ENCODE results near the gene ACTA1. TPM values are rescaled to one million over a fixed set of nuclear protein-coding genes. Genes with fewer than 3 reads are reported as not detected.

The ACTA1 gene
- total RNA-seq, 1 experiment from 2014 or later: not detected

- peaks cover 3% of the 10 kb centered on the region; the same call in 1 of the 2 replicates for H3K27me3 ChIP-seq (ENCODE audit: control insufficient read depth, insufficient read depth, low read length)
- CTCF ChIA-PET: no interaction called here
- POLR2A ChIA-PET: no interaction called here
- no peaks in the 10 kb centered on the region for H3K36me3 ChIP-seq (ENCODE audit: control insufficient read depth, insufficient read depth, low read length)
- intact Hi-C loops (cut with micrococcal nuclease; ENCODE audit: unreplicated experiment) (no loop called here), in situ Hi-C loops (cut with HindIII; ENCODE audit: low pct_unique_long_range_greater_than_20kb, low sequenced_read_pairs) (no loop called here)
- H3K9me3 ChIP-seq (ENCODE audit: control insufficient read depth, insufficient read depth, low read depth, low read length): no peaks in the 10 kb centered on the region
- ATAC-seq: no peak
- H3K27ac ChIP-seq (ENCODE audit: low read length): no peak overlapping the region
- BruUV-seq (replicated peaks): no TSS peak
- no peak for TF ChIP-seq CTCF (IDR thresholded peaks at IDR 0.05)
- no peak for TF ChIP-seq SIN3A (IDR thresholded peaks at IDR 0.05; ENCODE audit: borderline replicate concordance, insufficient read depth, low read depth, low read length)
- TF ChIP-seq REST (IDR thresholded peaks at IDR 0.05; ENCODE audit: insufficient read depth in 1 of 2, low read depth in 2 of 2, low read length in 1 of 2): no peak
- TF ChIP-seq POLR2AphosphoS5 (IDR thresholded peaks at IDR 0.05; ENCODE audit: low read depth, low read length): no peak
- no peak for TF ChIP-seq TCF7L2 (IDR thresholded peaks at IDR 0.05; ENCODE audit: low read depth, low read length)
- no peak overlapping the region for H3K4me3 ChIP-seq (ENCODE audit: low read depth in 2 of 2, low read length in 2 of 2)
- DNase-seq (ENCODE audit: low read depth, low spot score): no peak
- H3K4me1 ChIP-seq (ENCODE audit: control insufficient read depth, insufficient read depth, low read length): no peaks in the 10 kb centered on the region
Measured at GRCh38 chr1:229425564-229426159, 8.2 kb downstream of the ACTA1 start.

- TF ChIP-seq SIN3A (IDR thresholded peaks at IDR 0.05; ENCODE audit: borderline replicate concordance, insufficient read depth, low read depth, low read length) (no peak), REST (IDR thresholded peaks at IDR 0.05; ENCODE audit: insufficient read depth in 1 of 2, low read depth in 2 of 2, low read length in 1 of 2) (no peak), POLR2AphosphoS5 (IDR thresholded peaks at IDR 0.05; ENCODE audit: low read depth, low read length) (no peak), TCF7L2 (IDR thresholded peaks at IDR 0.05; ENCODE audit: low read depth, low read length) (no peak), CTCF (IDR thresholded peaks at IDR 0.05) (no peak)
- POLR2A ChIA-PET: no interaction called here
Measured at GRCh38 chr1:229420765-229421164, 13.1 kb downstream of the ACTA1 start.

More at GRCh38 chr1:229420765-229421164, 13.1 kb downstream of the ACTA1 start:
- in situ Hi-C loops (cut with HindIII; ENCODE audit: low pct_unique_long_range_greater_than_20kb, low sequenced_read_pairs) (no loop called here), intact Hi-C loops (cut with micrococcal nuclease; ENCODE audit: unreplicated experiment) (no loop called here)
- Histone ChIP-seq H3K4me3 (ENCODE audit: low read depth in 2 of 2, low read length in 2 of 2) (no peak overlapping the region), H3K27me3 (ENCODE audit: control insufficient read depth, insufficient read depth, low read length) (peaks cover 3% of the 10 kb centered on the region; the same call in 1 of the 2 replicates), H3K27ac (ENCODE audit: low read length) (no peak overlapping the region), H3K9me3 (ENCODE audit: control insufficient read depth, insufficient read depth, low read depth, low read length) (no peaks in the 10 kb centered on the region), H3K36me3 (ENCODE audit: control insufficient read depth, insufficient read depth, low read length) (no peaks in the 10 kb centered on the region), H3K4me1 (ENCODE audit: control insufficient read depth, insufficient read depth, low read length) (no peaks in the 10 kb centered on the region)
- peak; percentile 80 for ATAC-seq
- no peak for DNase-seq (ENCODE audit: low read depth, low spot score)
- CTCF ChIA-PET: no interaction called here
- no TSS peak for BruUV-seq (replicated peaks)
